GM12874 (cell line): ENCODE data around the gene CAMTA2.

ENCODE experiments used
- TF ChIP-seq, protein P1 (sequence below): IDR thresholded peaks from 2 replicates; pipeline ENCODE4 v1.5.1; 2011; ENCODE audit warnings: low read depth, mild to moderate bottlenecking, control low read depth, low read length, moderate library complexity; ENCODE audit not compliant: insufficient read depth

CAMTA2 gene

DNA sequence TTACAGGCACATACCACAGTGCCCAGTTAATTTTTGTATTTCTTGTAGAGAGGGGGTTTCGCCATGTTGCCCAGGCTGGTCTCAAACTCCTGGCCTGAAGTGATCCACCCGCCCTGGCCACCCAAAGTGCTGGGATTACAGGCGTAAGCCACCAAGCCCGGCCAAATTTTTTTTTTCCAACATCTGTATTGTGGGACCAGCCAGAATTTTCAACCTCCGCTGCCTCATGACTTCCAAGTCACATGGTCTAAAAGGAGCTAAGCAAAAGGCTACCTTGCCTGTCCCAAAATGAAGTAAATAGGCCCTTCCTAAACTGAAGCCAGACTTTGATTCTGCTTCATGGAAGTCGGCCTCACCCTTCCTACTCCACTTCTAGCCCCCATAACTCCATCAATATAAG lies 15.6 kb downstream of the CAMTA2 start:
- TF ChIP-seq, protein P1, sequence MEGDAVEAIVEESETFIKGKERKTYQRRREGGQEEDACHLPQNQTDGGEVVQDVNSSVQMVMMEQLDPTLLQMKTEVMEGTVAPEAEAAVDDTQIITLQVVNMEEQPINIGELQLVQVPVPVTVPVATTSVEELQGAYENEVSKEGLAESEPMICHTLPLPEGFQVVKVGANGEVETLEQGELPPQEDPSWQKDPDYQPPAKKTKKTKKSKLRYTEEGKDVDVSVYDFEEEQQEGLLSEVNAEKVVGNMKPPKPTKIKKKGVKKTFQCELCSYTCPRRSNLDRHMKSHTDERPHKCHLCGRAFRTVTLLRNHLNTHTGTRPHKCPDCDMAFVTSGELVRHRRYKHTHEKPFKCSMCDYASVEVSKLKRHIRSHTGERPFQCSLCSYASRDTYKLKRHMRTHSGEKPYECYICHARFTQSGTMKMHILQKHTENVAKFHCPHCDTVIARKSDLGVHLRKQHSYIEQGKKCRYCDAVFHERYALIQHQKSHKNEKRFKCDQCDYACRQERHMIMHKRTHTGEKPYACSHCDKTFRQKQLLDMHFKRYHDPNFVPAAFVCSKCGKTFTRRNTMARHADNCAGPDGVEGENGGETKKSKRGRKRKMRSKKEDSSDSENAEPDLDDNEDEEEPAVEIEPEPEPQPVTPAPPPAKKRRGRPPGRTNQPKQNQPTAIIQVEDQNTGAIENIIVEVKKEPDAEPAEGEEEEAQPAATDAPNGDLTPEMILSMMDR, result no peak

DNA sequence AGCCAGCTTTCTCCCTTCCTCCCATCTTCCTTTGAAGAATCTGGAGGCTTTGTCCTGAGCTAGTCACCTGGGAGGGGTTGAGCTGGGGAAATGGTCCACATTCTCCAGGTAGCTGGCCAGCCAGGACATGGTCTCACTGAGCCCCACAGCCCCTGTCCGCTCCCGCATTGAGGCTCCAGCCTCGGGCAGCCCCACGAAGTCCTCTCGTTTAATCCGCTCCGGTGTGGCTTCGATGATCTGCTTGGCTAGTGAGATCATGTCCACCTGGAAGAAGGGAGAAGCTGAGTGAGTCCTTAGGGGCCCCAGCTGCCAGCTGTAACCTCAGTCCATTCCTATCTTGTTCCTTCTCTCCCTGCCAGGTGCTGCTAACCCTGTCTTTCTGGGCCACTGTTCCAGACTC lies 17.2 kb downstream of the CAMTA2 start:
- TF ChIP-seq, protein P1, result no peak

DNA sequence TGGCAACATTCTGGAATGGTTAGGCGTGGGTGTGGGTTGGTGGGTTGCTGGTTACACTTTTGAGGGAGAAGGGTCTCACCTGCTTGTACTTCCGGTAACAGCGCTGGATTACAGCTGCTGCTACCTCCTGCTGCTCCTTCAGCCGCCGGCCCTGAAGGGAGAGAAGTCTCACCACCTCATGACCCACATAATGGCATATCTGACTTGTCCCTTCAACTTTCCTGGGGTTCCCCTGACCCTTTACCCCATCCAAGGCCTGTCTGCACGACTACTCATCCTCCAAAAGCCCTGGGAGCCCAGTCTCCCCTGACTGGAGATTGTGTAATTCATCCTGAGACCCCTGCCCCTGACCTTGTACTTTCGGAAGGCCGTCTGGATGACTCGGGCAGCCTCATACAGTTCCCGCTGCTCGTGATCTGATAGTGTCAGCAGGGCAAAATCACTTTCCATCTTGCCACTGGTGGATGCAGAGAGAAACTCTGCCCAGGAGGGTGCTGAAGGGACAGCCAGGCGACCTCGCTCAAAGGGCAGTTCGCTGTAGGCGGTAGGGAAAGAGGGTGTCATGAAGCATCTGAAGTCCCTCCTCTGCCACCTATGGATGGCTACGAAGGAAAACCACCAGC lies 17.8 kb downstream of the CAMTA2 start:
- TF ChIP-seq, protein P1, result no peak

DNA sequence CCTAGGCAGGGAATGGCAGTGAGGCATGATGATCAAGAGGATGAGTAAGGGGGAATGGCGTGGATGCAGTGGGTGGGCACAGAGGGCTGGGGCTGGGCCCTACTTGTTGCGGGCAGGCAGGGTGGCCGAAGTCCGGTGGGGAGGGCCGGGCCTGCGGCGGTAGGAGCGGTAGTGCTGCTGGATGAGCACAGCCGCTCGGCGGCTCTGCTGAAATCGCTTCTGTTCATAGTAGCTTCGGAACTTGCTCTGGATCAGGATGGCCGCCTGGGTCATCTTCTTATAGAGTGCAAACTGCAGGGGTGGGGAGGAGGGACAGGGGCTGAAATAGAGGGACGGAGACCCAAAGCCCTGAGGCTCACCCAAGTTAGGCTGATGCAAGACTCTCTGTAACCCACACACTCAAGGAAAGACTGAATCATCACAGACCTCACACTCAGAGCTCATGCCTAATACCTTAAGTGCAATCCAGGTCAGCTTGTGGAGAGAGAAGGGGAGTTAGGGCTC lies 18.4 kb downstream of the CAMTA2 start:
- TF ChIP-seq, protein P1, result no peak

DNA sequence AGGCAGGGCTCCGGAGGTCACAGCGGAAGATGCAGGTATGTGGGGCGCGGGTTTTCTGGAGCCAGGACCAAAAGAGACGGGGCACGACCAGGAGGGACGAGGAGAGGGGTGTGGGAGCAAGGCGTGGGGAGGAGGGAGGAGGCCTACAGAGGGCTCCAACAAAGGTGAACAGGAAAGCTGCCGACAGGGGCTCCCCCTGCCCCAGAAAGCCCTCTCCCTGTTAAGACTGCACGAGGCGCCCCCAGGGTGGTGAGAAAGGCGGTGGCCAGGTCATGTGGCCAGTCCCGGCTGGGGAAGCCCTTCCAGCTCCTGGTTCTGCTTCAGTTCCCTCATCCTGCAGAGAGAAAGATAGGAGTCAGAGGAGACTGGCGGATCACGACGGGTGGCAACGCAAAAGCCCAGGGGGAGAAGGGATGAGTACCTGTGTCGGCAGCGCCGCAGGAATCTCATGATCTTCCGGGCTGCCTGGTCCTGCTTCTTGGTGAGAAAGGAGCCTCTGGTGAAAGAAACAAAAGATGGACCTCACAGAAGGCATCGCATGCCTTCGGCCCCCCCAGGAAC lies 18.9 kb downstream of the CAMTA2 start:
- TF ChIP-seq, protein P1, result no peak

DNA sequence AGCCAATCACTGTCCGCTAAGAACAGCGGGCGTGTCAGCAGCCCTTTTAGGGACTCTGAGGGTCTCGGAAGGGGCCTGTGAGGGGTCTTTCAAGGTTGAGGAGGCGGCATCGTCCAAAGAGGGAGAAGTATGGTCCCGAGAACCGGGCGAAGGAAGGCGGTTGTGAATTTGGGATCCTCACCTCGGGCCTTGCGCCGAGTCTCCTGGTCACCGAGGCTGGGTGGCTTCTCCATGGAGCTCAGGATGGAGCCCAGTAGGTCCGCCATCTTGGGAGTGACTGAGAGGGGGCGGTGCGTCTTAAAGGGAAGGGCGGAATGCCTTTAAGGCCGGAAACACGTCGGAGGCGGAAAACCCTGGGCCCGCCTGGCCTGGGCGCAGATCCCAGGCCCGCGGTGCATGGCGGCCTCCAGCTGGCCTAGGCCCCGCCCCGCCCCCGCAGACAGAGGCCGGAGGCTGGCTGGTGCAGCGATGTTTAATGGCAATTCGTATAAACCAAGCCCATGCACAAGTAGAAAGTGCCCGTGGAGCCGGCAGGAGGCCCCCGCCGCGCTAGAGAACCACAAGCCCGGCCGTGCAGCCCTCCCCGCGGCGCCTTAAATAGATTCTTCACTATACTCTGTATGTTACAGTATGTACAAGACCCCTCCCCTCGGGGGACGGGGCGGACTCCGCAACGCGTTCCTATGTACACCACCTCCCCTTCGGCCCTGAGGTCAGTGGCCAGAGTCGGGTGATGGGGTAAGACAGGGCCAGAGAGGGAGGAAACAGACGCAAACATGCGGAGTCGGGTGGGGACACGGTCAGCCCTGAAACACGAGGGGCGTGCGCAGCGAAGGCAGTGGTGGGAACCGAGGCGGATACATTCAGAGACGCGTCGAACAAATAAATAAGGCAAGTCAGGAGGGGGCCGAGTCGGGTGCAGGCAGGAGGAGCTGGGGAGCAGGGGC lies 19.7 kb downstream of the CAMTA2 start, which contains the start of gene SPAG7:
TSS of gene SPAG7 (minus strand) at position 279 of the 947 bp plus-strand sequence. CDS start at position 266, 13 bp downstream.
- TF ChIP-seq, protein P1, result no peak
